Prostate gland (tissue), 2 donors: ENCODE measurements around the gene GALNT6.

Experiments
- CTCF ChIP-seq, 4 experiments: fragments of 200-600 bp in 2 of 4; fragments of 450-650 bp in 2 of 4; sonication (generic) in 2 of 4; IDR thresholded peaks; 1 replicate in 3 of 4; 2 replicates in 1 of 4; pipeline ENCODE4 v1.5.1; 2016 to 2019; ENCODE audit warnings: antibody characterized with exemption in 4 of 4, mild to moderate bottlenecking in 2 of 4, moderate library complexity in 2 of 4
- POLR2A ChIP-seq: fragments of 450-650 bp; IDR thresholded peaks from one replicate; pipeline ENCODE4 v1.6.1; 2016; ENCODE audit warnings: antibody characterized with exemption, mild to moderate bottlenecking

GRCh38 chr12:51342416-51342815, 48.8 kb downstream of the GALNT6 start:
- no peak for TF ChIP-seq CTCF (IDR thresholded peaks at IDR 0.05)
- no peak for TF ChIP-seq POLR2A
